IPS-20b (cell line): ENCODE data around the gene ERFL.

Experiments used
- H3K27ac ChIP-seq: one replicate; pipeline ENCODE4 v1.5.1; 2013; ENCODE audit warnings: low read length
- H3K27me3 ChIP-seq: 2 replicates; pipeline ENCODE4 v1.6.1; 2013; ENCODE audit warnings: mild to moderate bottlenecking, low read length, inconsistent platforms; ENCODE audit not compliant: insufficient read depth
- H3K36me3 ChIP-seq: 2 replicates; pipeline ENCODE4 v1.6.1; 2013; ENCODE audit warnings: low read depth, mild to moderate bottlenecking, inconsistent platforms, low read length, moderate library complexity; ENCODE audit not compliant: insufficient read depth
- H3K4me1 ChIP-seq: 2 replicates; pipeline ENCODE4 v1.6.1; 2013; ENCODE audit warnings: mild to moderate bottlenecking, control low read depth, inconsistent platforms, low read length, moderate library complexity; ENCODE audit not compliant: insufficient read depth
- H3K4me3 ChIP-seq: 2 replicates; pipeline ENCODE4 v1.5.1; 2013; ENCODE audit warnings: mild to moderate bottlenecking, low read length, inconsistent platforms
- H3K9ac ChIP-seq: 2 replicates; pipeline ENCODE4 v1.6.1; 2013; ENCODE audit warnings: low read depth, mild to moderate bottlenecking, inconsistent platforms, low read length, moderate library complexity
- H3K9me3 ChIP-seq: 2 replicates; pipeline ENCODE4 v1.6.1; 2013; ENCODE audit warnings: mild to moderate bottlenecking, low read depth, low read length, inconsistent platforms; ENCODE audit not compliant: insufficient read depth

ERFL gene

GRCh38 chr19:41908724-41909464 lies 19.4 kb downstream of the ERFL start:
- Histone ChIP-seq H3K4me3 (no peak overlapping the region), H3K36me3 (peaks cover 20% of the 10 kb centered on the region), H3K9me3 (no peaks in the 10 kb centered on the region; the same call in 1 of the 2 replicates), H3K27me3 (peaks cover 52% of the 10 kb centered on the region), H3K9ac (no peak overlapping the region), H3K4me1 (no peaks in the 10 kb centered on the region), H3K27ac (no peak overlapping the region)

- Histone ChIP-seq H3K9me3 (no peaks in the 10 kb centered on the region; the same call in 1 of the 2 replicates), H3K4me1 (no peaks in the 10 kb centered on the region), H3K27me3 (peaks cover 44% of the 10 kb centered on the region), H3K9ac (no peak overlapping the region), H3K4me3 (no peak overlapping the region), H3K36me3 (peaks cover 28% of the 10 kb centered on the region), H3K27ac (no peak overlapping the region)
Measured at GRCh38 chr19:41907994-41908615, 20.1 kb downstream of the ERFL start.

- H3K27ac ChIP-seq, result no peak overlapping the region
- peaks cover 34% of the 10 kb centered on the region for H3K27me3 ChIP-seq
- H3K9ac ChIP-seq, result no peak overlapping the region
- no peak overlapping the region for H3K4me3 ChIP-seq
- H3K4me1 ChIP-seq, result no peaks in the 10 kb centered on the region
- peaks cover 37% of the 10 kb centered on the region for H3K36me3 ChIP-seq
- H3K9me3 ChIP-seq, result no peaks in the 10 kb centered on the region; the same call in 1 of the 2 replicates
Measured at GRCh38 chr19:41906916-41907680, 21.2 kb downstream of the ERFL start.

- Histone ChIP-seq H3K4me3 (no peak overlapping the region), H3K9ac (no peak overlapping the region), H3K27ac (no peak overlapping the region), H3K36me3 (peaks cover 45% of the 10 kb centered on the region), H3K4me1 (no peaks in the 10 kb centered on the region), H3K9me3 (no peaks in the 10 kb centered on the region), H3K27me3 (peaks cover 26% of the 10 kb centered on the region)
Measured at GRCh38 chr19:41906271-41906670, 22.0 kb downstream of the ERFL start.

- Histone ChIP-seq H3K4me1 (no peaks in the 10 kb centered on the region), H3K9ac (no peak overlapping the region), H3K27me3 (peaks cover 18% of the 10 kb centered on the region), H3K4me3 (no peak overlapping the region), H3K36me3 (peaks cover 45% of the 10 kb centered on the region), H3K9me3 (no peaks in the 10 kb centered on the region), H3K27ac (no peak overlapping the region)
Measured at GRCh38 chr19:41905273-41906002, 22.8 kb downstream of the ERFL start.

GRCh38 chr19:41904118-41904870 lies 24.0 kb downstream of the ERFL start:
- Histone ChIP-seq H3K9ac (no peak overlapping the region), H3K36me3 (peaks cover 53% of the 10 kb centered on the region), H3K27me3 (peaks cover 6% of the 10 kb centered on the region), H3K27ac (no peak overlapping the region), H3K4me1 (no peaks in the 10 kb centered on the region), H3K4me3 (no peak overlapping the region), H3K9me3 (no peaks in the 10 kb centered on the region)

GRCh38 chr19:41903193-41903953 lies 24.9 kb downstream of the ERFL start:
- Histone ChIP-seq H3K9me3 (no peaks in the 10 kb centered on the region), H3K36me3 (peaks cover 57% of the 10 kb centered on the region), H3K9ac (no peak overlapping the region), H3K27ac (no peak overlapping the region), H3K4me1 (no peaks in the 10 kb centered on the region), H3K4me3 (no peak overlapping the region), H3K27me3 (no peaks in the 10 kb centered on the region)

- Histone ChIP-seq H3K36me3 (peaks cover 59% of the 10 kb centered on the region), H3K27ac (no peak overlapping the region), H3K27me3 (no peaks in the 10 kb centered on the region)
Measured at GRCh38 chr19:41902594-41902993, 25.7 kb downstream of the ERFL start.

GRCh38 chr19:41901707-41902360 lies 26.4 kb downstream of the ERFL start:
- H3K9ac ChIP-seq, result no peak overlapping the region
- H3K4me1 ChIP-seq, result no peaks in the 10 kb centered on the region
- no peaks in the 10 kb centered on the region for H3K27me3 ChIP-seq
- H3K9me3 ChIP-seq, result no peaks in the 10 kb centered on the region
- no peak overlapping the region for H3K27ac ChIP-seq
- no peak overlapping the region for H3K4me3 ChIP-seq
- peaks cover 59% of the 10 kb centered on the region for H3K36me3 ChIP-seq

More at GRCh38 chr19:41902594-41902993, 25.7 kb downstream of the ERFL start:
- Histone ChIP-seq H3K4me3 (no peak overlapping the region), H3K4me1 (no peaks in the 10 kb centered on the region), H3K9ac (no peak overlapping the region), H3K9me3 (no peaks in the 10 kb centered on the region)

- H3K27ac ChIP-seq, result no peak overlapping the region
- H3K27me3 ChIP-seq, result no peaks in the 10 kb centered on the region
- H3K9ac ChIP-seq, result no peak overlapping the region
- H3K4me1 ChIP-seq, result no peaks in the 10 kb centered on the region
- H3K9me3 ChIP-seq, result no peaks in the 10 kb centered on the region
- H3K36me3 ChIP-seq, result peaks cover 38% of the 10 kb centered on the region
- no peak overlapping the region for H3K4me3 ChIP-seq
Measured at GRCh38 chr19:41898235-41898634, 30.0 kb downstream of the ERFL start.
